GM19193 (cell line): Measurements from ENCODE around the gene QTRT2.

Experiments
- POLR2A ChIP-seq: IDR thresholded peaks from 4 replicates; pipeline ENCODE4 v1.6.1; 2011; ENCODE audit not compliant: insufficient read depth, insufficient read length; ENCODE audit errors: extremely low read depth

The QTRT2 gene

DNA sequence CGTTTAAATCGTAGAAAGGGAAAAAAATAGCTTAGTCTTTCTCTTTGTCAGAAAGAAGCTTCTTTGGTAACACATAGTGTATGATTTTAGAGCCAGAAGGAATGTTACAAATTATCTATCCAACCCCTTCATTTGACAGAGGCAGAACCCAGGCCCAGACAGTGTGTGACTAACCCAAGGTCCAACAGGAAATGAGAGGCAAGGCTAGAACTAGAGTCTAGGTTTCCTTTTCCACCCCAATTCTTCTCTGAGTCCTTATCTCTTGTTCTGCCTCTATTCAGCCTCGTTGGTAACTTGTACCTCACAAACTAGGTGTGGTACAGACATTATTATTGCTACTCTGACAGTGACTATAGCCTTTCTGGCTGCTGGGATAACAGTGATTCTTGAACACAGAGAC is 39.3 kb downstream of the QTRT2 start:
- no peak for TF ChIP-seq POLR2A

DNA sequence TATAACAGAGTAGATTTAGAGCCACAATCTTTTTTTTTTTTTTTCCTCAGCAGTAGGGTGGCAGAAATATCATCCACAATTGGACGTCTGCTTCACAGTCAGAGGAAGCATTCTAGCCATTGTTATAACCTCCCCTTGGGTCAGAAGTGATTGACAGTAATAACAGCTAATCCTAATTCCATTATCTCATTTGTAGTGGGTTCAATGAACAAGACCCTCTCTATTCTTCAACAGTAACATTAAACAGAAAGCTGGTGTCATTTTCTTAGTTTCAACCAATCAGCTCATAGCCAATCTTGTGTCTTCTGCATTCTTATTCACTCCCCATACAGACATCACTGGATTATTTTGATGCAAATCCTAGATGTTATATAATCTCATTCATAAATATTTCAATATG is 44.6 kb downstream of the QTRT2 start:
- TF ChIP-seq POLR2A = no peak

GRCh38 chr3:114103181-114103580 is 46.6 kb downstream of the QTRT2 start:
- no peak for TF ChIP-seq POLR2A

DNA sequence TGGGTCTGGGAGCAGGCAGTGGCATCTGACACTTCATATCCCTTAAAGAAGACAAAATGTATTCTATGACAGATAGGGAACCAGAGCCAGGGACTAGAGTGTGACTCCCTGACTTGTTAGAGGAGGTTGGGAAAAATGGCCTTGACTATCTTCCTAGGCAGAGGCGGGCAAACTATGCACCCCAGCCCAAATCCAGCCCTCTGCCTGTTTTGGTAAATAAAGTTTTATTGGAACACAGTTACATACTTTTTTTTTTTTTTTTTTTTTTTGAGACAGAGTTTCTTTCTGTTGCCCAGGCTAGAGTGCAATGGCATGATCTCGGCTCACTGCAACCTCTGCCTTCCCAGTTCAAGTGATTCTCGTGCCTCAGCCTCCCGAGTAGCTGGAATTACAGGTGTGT is 47.3 kb downstream of the QTRT2 start:
- TF ChIP-seq POLR2A = no peak

GRCh38 chr3:114104414-114104813 is 47.9 kb downstream of the QTRT2 start:
- TF ChIP-seq POLR2A = no peak

- no peak for TF ChIP-seq POLR2A
Observed at GRCh38 chr3:114108137-114108536, 51.6 kb downstream of the QTRT2 start.

- no peak for TF ChIP-seq POLR2A
Observed at GRCh38 chr3:114110439-114110838, 53.9 kb downstream of the QTRT2 start.

DNA sequence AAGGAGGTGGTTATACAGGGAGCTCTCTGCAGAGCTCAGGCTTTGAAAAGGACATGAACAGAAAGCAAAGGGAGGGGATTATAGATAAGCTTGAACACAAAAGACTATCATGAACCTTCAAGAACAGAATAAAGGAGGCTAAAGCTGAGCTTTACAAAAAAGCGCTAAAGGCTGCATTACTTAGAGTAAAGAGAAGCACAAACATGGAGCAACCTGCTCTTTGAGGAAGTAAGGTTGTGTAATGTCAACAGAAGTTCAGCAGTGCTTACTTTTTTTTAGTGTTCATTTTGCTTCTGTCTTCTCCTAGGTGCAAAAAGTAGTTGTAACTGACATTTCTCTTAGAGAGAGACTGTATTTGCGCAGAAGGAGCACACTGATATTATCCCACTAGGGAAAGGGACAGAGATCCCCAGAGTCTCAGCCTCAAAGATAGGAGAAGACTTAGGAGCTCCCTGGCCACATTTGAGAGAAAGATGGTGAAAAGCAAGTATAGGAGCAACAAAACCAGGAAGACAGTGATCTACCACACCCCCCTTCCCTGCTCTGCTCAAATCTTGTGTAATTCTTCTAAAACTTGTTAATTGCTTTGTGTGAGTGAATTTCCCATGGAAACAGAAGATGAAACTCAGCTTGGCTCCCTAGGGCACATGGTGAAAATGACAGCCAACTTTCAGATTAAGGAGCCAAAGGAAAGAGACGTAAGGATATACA is 54.7 kb downstream of the QTRT2 start:
- TF ChIP-seq POLR2A = no peak

DNA sequence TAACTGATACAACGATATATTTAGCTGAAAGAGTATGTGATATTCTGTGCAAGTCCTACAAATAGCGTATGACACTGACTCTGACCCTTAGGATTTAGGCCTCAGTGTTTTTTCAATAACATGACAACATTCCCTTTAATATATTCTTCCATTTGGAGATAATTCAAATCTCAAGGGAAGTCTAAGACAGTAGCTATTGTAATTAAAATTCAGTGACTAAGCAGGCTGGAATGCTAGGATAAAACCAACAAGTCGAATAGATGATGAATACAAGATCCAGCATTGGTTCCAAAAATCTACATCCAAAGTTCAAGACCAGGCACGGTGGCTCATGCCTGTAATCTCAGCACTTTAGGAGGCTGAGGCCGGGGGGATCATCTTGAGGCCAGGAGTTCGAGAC is 56.2 kb downstream of the QTRT2 start:
- TF ChIP-seq POLR2A = no peak

- TF ChIP-seq POLR2A = no peak
Observed at GRCh38 chr3:114114719-114115118, 58.2 kb downstream of the QTRT2 start.

GRCh38 chr3:114115143-114115542 is 58.6 kb downstream of the QTRT2 start:
- TF ChIP-seq POLR2A = no peak

- no peak for TF ChIP-seq POLR2A
Observed at GRCh38 chr3:114119776-114120175, 63.2 kb downstream of the QTRT2 start.

GRCh38 chr3:114120211-114120610 is 63.7 kb downstream of the QTRT2 start:
- no peak for TF ChIP-seq POLR2A

DNA sequence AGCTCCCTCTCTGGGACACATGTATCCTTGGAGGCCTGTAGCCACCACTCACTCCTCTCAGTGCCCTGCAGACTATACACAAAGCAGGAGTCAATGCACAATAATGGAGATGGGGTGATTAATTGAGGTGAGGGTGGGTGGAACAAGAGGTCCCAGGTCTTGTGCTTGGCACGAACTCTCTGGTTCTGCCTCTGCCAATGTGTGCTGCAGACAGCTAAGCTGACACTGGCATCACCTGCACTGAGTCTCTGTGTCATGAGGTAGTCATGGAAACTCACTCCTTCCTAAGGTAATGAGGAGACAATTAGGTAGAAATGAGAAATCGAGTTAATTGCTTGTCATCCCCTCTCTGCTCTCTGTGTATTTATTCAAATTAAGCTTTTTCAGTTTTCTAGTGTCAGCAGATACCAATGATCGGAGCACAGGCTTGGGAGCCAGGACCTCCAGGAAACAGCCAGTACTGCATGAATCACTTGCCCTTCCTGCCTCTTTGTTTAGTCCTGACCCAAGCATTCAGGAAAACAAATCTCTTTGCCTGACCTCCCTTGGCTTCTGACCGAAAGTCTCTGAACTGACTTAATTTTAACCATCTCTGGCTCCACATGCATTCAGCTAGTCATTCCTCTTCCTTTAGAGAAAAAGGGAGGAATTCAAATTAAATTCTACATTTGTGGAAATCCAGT is 65.6 kb downstream of the QTRT2 start:
- no peak for TF ChIP-seq POLR2A

- TF ChIP-seq POLR2A = no peak
Observed at GRCh38 chr3:114126461-114126860, 69.9 kb downstream of the QTRT2 start.

DNA sequence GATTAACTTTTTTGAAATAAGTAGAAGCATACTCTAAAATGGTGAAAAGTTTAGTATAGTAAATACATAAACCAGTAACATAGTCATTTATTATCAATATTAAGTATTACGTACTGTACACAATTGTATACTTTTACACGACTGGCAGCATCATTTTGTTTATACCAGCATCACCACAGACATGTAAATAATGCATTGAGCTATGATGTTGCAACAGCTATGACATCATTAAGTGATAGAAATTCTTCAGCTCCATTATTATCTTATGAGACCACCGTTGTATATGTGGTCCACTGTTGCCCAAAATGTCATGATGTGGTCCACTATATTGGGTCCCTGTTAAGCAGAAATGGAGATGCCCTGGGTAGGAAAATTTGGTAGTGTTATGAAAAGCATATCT is 71.0 kb downstream of the QTRT2 start:
- TF ChIP-seq POLR2A = no peak
